ENCODE measurements around the gene SEMA6A.

SEMA6A gene

DNA sequence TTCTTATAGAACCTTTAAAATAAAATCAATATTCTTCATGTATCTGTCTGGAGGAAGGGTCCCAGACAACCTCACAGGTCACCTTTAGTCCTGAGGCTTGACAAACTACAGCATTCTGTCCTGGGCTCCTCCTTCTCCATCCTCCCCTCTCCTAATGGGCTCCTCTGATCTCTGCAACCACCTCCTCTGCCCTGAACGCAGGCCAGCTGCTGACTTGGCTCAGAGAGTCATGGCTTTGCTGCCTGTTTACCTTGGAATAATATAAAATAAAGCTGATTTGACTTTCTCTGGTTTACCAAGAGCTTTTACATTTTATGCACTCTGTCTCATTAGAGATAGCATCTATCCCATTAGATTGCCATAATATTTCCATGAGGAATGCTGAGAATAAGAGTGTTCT is 159.4 kb downstream of the SEMA6A start:
- Histone ChIP-seq H3K18ac (ENCODE audit: low read depth in 1 of 2, low read length in 2 of 2) (no peak overlapping the region), H3K9me3 (ENCODE audit: control insufficient read depth, low read length) (no peaks in the 10 kb centered on the region), H3K4me3 (ENCODE audit: insufficient read depth in 1 of 2, low read depth in 1 of 2, low read length in 2 of 2) (no peak overlapping the region), H3K23ac (ENCODE audit: low read length in 2 of 2) (no peak overlapping the region), H4K8ac (ENCODE audit: low read length) (no peak overlapping the region), H2AK5ac (ENCODE audit: low read length, severe bottlenecking) (no peak overlapping the region), H3K36me3 (ENCODE audit: control insufficient read depth in 1 of 2, insufficient read depth in 2 of 2, low read depth in 1 of 2, low read length in 2 of 2) (no peaks in the 10 kb centered on the region), H2BK5ac (ENCODE audit: low read depth, low read length, poor library complexity, severe bottlenecking) (no peak overlapping the region), H3K27ac (ENCODE audit: low read length, poor library complexity, severe bottlenecking) (no peak overlapping the region), H3K79me1 (replicated peaks; ENCODE audit: low read length, poor library complexity, severe bottlenecking) (no peaks in the 10 kb centered on the region), H2AFZ (ENCODE audit: low read depth, low read length) (no peak overlapping the region), H3K4ac (ENCODE audit: low read depth in 1 of 2, low read length in 2 of 2) (no peak overlapping the region), H2BK15ac (ENCODE audit: low read depth, poor library complexity, severe bottlenecking) (no peak overlapping the region), H3K9ac (ENCODE audit: low read length) (no peak overlapping the region), H3K27me3 (ENCODE audit: control insufficient read depth in 1 of 2, insufficient read depth in 1 of 2, low read length in 2 of 2) (no peaks in the 10 kb centered on the region), H3K14ac (ENCODE audit: low read length in 2 of 2) (no peak overlapping the region), H3K4me2 (ENCODE audit: low read length, poor library complexity, severe bottlenecking) (no peak overlapping the region), H4K91ac (ENCODE audit: low read length) (no peak overlapping the region), H2BK120ac (ENCODE audit: low read depth, low read length) (no peak overlapping the region), H2BK12ac (ENCODE audit: low read length in 2 of 2) (no peak overlapping the region), H3K4me1 (ENCODE audit: control insufficient read depth, insufficient read depth, low read depth, low read length) (no peaks in the 10 kb centered on the region)
- no CpG with 5 or more reads among the region's 1 CpG for WGBS
- DNase-seq = no peak

GRCh38 chr5:116411101-116411571 is 163.5 kb downstream of the SEMA6A start:
- Histone ChIP-seq H2BK120ac (ENCODE audit: low read depth, low read length) (no peak overlapping the region), H4K8ac (ENCODE audit: low read length) (no peak overlapping the region), H3K9me3 (ENCODE audit: control insufficient read depth, low read length) (no peaks in the 10 kb centered on the region), H3K4me3 (ENCODE audit: insufficient read depth in 1 of 2, low read depth in 1 of 2, low read length in 2 of 2) (no peak overlapping the region), H3K4me1 (ENCODE audit: control insufficient read depth, insufficient read depth, low read depth, low read length) (no peaks in the 10 kb centered on the region), H2AK5ac (ENCODE audit: low read length, severe bottlenecking) (no peak overlapping the region), H2AFZ (ENCODE audit: low read depth, low read length) (no peak overlapping the region), H3K36me3 (ENCODE audit: control insufficient read depth in 1 of 2, insufficient read depth in 2 of 2, low read depth in 1 of 2, low read length in 2 of 2) (no peaks in the 10 kb centered on the region), H3K14ac (ENCODE audit: low read length in 2 of 2) (peak overlapping the region in 1 of 2 experiments; percentile 81), H3K18ac (ENCODE audit: low read depth in 1 of 2, low read length in 2 of 2) (peak overlapping the region in 1 of 2 experiments; percentile 67), H3K27me3 (ENCODE audit: control insufficient read depth in 1 of 2, insufficient read depth in 1 of 2, low read length in 2 of 2) (no peaks in the 10 kb centered on the region), H3K4ac (ENCODE audit: low read depth in 1 of 2, low read length in 2 of 2) (no peak overlapping the region), H2BK5ac (ENCODE audit: low read depth, low read length, poor library complexity, severe bottlenecking) (no peak overlapping the region), H3K79me1 (replicated peaks; ENCODE audit: low read length, poor library complexity, severe bottlenecking) (no peaks in the 10 kb centered on the region), H2BK15ac (ENCODE audit: low read depth, poor library complexity, severe bottlenecking) (no peak overlapping the region), H3K9ac (ENCODE audit: low read length) (no peak overlapping the region), H3K4me2 (ENCODE audit: low read length, poor library complexity, severe bottlenecking) (no peak overlapping the region), H2BK12ac (ENCODE audit: low read length in 2 of 2) (no peak overlapping the region), H3K23ac (ENCODE audit: low read length in 2 of 2) (no peak overlapping the region), H3K27ac (ENCODE audit: low read length, poor library complexity, severe bottlenecking) (no peak overlapping the region), H4K91ac (ENCODE audit: low read length) (no peak overlapping the region)
- 85% methylated on average over 4 of the region's 5 CpGs for WGBS
- DNase-seq = no peak

GRCh38 chr5:116410336-116410890 is 164.2 kb downstream of the SEMA6A start:
- Histone ChIP-seq H3K18ac (ENCODE audit: low read depth in 1 of 2, low read length in 2 of 2) (no peak overlapping the region), H2BK12ac (ENCODE audit: low read length in 2 of 2) (no peak overlapping the region), H3K23ac (ENCODE audit: low read length in 2 of 2) (no peak overlapping the region), H2AK5ac (ENCODE audit: low read length, severe bottlenecking) (no peak overlapping the region), H3K4me2 (ENCODE audit: low read length, poor library complexity, severe bottlenecking) (no peak overlapping the region), H3K36me3 (ENCODE audit: control insufficient read depth in 1 of 2, insufficient read depth in 2 of 2, low read depth in 1 of 2, low read length in 2 of 2) (no peaks in the 10 kb centered on the region), H3K4me1 (ENCODE audit: control insufficient read depth, insufficient read depth, low read depth, low read length) (no peaks in the 10 kb centered on the region), H4K91ac (ENCODE audit: low read length) (no peak overlapping the region), H3K79me1 (replicated peaks; ENCODE audit: low read length, poor library complexity, severe bottlenecking) (no peaks in the 10 kb centered on the region), H3K9ac (ENCODE audit: low read length) (no peak overlapping the region), H3K27ac (ENCODE audit: low read length, poor library complexity, severe bottlenecking) (no peak overlapping the region), H3K14ac (ENCODE audit: low read length in 2 of 2) (no peak overlapping the region), H2BK5ac (ENCODE audit: low read depth, low read length, poor library complexity, severe bottlenecking) (no peak overlapping the region), H3K4me3 (ENCODE audit: insufficient read depth in 1 of 2, low read depth in 1 of 2, low read length in 2 of 2) (no peak overlapping the region), H2BK120ac (ENCODE audit: low read depth, low read length) (no peak overlapping the region), H3K27me3 (ENCODE audit: control insufficient read depth in 1 of 2, insufficient read depth in 1 of 2, low read length in 2 of 2) (no peaks in the 10 kb centered on the region), H2AFZ (ENCODE audit: low read depth, low read length) (no peak overlapping the region), H3K9me3 (ENCODE audit: control insufficient read depth, low read length) (no peaks in the 10 kb centered on the region), H4K8ac (ENCODE audit: low read length) (no peak overlapping the region), H3K4ac (ENCODE audit: low read depth in 1 of 2, low read length in 2 of 2) (no peak overlapping the region), H2BK15ac (ENCODE audit: low read depth, poor library complexity, severe bottlenecking) (no peak overlapping the region)
- 92% methylated on average over 3 of the region's 3 CpGs for WGBS
- DNase-seq = no peak

DNA sequence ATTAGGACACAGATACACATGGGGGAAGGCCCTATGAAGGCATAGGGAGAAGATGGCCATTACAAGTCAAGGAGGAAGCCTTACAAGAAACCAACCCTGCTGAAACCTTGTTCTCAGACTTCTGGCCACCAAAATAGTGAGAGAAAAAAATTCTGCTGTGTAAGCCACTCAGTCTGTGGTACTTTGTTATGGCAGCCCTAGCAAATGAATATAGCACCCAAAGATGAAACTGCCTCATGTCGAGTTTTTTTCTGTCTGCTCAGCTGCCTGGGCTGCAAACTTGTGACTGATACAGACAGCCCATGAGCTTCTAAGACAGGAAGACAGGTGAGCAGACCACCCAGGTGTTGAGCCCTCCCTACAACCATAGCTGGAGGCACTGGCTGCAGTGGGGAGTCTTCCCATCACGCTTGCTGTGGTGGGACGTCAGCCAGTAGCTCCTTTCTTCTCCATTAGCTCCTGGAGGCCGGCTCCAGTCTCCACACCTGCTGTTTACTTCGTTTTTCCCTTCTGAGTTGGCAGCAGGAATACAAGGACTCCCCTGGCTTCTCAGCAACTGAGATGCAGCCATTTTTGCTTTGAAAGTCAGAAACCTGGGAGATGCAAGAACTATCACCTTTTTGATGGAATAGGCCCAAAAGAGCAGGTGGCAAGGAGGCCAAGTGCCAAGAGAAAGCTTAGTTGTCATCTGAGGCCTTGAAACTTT is 164.9 kb downstream of the SEMA6A start:
- Histone ChIP-seq H3K27me3 (ENCODE audit: control insufficient read depth in 1 of 2, insufficient read depth in 1 of 2, low read length in 2 of 2) (no peaks in the 10 kb centered on the region), H4K91ac (ENCODE audit: low read length) (no peak overlapping the region), H3K4me2 (ENCODE audit: low read length, poor library complexity, severe bottlenecking) (no peak overlapping the region), H2BK5ac (ENCODE audit: low read depth, low read length, poor library complexity, severe bottlenecking) (no peak overlapping the region), H3K36me3 (ENCODE audit: control insufficient read depth in 1 of 2, insufficient read depth in 2 of 2, low read depth in 1 of 2, low read length in 2 of 2) (no peaks in the 10 kb centered on the region), H3K9me3 (ENCODE audit: control insufficient read depth, low read length) (no peaks in the 10 kb centered on the region), H3K79me1 (replicated peaks; ENCODE audit: low read length, poor library complexity, severe bottlenecking) (no peaks in the 10 kb centered on the region), H2BK120ac (ENCODE audit: low read depth, low read length) (no peak overlapping the region), H2BK12ac (ENCODE audit: low read length in 2 of 2) (no peak overlapping the region), H2AK5ac (ENCODE audit: low read length, severe bottlenecking) (no peak overlapping the region), H3K23ac (ENCODE audit: low read length in 2 of 2) (no peak overlapping the region), H3K4me3 (ENCODE audit: insufficient read depth in 1 of 2, low read depth in 1 of 2, low read length in 2 of 2) (no peak overlapping the region), H3K14ac (ENCODE audit: low read length in 2 of 2) (no peak overlapping the region), H4K8ac (ENCODE audit: low read length) (no peak overlapping the region), H3K4me1 (ENCODE audit: control insufficient read depth, insufficient read depth, low read depth, low read length) (no peaks in the 10 kb centered on the region), H3K27ac (ENCODE audit: low read length, poor library complexity, severe bottlenecking) (no peak overlapping the region), H2BK15ac (ENCODE audit: low read depth, poor library complexity, severe bottlenecking) (no peak overlapping the region), H3K4ac (ENCODE audit: low read depth in 1 of 2, low read length in 2 of 2) (no peak overlapping the region), H2AFZ (ENCODE audit: low read depth, low read length) (no peak overlapping the region), H3K18ac (ENCODE audit: low read depth in 1 of 2, low read length in 2 of 2) (no peak overlapping the region), H3K9ac (ENCODE audit: low read length) (no peak overlapping the region)
- 85% methylated on average over 5 of the region's 5 CpGs for WGBS
- no peak for DNase-seq
